ENCODE measurements around the gene CARNS1. TPM values are rescaled to one million over a fixed set of nuclear protein-coding genes. Genes with fewer than 3 reads are reported as not detected.

CARNS1 gene
- total and polyA plus RNA-seq, 9 of the 15 experiments (the other 6 are each of a cell fraction or from before 2014, with no cell fraction given): 0.01 to 0.18 (median 0.06) TPM; not detected in 3

DNA sequence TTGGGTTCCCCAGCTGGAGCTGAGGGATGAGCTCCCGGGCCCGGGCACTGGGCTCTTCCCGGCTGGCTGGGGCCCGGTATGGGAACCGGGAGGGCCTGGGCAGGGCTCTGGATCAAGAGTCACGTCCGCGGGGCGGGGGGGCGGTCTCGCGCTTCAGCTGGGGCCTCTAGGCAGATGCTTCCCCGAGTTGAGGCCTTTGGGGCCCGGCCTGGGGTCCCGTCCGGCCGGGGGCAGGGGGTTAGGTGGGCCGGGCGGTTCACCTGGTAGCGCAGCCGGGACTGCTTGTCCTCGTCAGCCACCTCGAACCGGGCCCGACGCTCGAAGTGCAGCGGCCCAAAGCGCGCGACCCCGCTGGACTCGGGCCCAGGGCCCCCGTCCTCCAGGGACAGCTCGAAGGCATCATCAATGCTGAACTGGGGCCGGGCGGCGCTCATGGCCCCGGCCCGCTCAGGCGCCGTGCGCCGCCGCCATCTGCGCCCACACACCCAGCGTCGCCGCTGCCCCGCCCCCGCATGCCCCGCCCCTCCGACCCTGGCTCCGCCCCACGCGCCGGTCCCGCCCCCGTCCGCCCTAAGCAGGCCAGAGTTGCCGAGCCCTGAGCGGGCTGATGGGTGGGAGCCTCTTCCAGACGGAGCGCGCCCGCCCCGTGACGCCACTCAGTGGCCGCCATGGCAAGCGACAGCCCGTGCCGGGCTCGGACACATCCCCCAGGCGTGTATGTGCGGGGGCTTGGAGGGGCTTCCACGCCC is 53.5 kb downstream of the CARNS1 start, which contains the start of gene TMEM134 (continued):
- TF ChIP-seq, protein P1, sequence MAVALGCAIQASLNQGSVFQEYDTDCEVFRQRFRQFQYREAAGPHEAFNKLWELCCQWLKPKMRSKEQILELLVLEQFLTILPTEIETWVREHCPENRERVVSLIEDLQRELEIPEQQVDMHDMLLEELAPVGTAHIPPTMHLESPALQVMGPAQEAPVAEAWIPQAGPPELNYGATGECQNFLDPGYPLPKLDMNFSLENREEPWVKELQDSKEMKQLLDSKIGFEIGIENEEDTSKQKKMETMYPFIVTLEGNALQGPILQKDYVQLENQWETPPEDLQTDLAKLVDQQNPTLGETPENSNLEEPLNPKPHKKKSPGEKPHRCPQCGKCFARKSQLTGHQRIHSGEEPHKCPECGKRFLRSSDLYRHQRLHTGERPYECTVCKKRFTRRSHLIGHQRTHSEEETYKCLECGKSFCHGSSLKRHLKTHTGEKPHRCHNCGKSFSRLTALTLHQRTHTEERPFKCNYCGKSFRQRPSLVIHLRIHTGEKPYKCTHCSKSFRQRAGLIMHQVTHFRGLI (CRISPR knock-in tag; IDR thresholded peaks at IDR 0.05): no peak
- TF ChIP-seq HNRNPH1 (optimal IDR thresholded peaks at IDR 0.05; ENCODE audit: low read depth, low read length): no peak
- TF ChIP-seq NCOA4 (IDR thresholded peaks at IDR 0.05; ENCODE audit: partially characterized antibody): no peak
- TF ChIP-seq DPF2 (IDR thresholded peaks at IDR 0.05): no peak
- TF ChIP-seq U2AF2 (optimal IDR thresholded peaks at IDR 0.05; ENCODE audit: low read depth, low read length): no peak
- no peak for TF ChIP-seq RFX7 (CRISPR knock-in tag; IDR thresholded peaks at IDR 0.05)
- TF ChIP-seq, protein P2, sequence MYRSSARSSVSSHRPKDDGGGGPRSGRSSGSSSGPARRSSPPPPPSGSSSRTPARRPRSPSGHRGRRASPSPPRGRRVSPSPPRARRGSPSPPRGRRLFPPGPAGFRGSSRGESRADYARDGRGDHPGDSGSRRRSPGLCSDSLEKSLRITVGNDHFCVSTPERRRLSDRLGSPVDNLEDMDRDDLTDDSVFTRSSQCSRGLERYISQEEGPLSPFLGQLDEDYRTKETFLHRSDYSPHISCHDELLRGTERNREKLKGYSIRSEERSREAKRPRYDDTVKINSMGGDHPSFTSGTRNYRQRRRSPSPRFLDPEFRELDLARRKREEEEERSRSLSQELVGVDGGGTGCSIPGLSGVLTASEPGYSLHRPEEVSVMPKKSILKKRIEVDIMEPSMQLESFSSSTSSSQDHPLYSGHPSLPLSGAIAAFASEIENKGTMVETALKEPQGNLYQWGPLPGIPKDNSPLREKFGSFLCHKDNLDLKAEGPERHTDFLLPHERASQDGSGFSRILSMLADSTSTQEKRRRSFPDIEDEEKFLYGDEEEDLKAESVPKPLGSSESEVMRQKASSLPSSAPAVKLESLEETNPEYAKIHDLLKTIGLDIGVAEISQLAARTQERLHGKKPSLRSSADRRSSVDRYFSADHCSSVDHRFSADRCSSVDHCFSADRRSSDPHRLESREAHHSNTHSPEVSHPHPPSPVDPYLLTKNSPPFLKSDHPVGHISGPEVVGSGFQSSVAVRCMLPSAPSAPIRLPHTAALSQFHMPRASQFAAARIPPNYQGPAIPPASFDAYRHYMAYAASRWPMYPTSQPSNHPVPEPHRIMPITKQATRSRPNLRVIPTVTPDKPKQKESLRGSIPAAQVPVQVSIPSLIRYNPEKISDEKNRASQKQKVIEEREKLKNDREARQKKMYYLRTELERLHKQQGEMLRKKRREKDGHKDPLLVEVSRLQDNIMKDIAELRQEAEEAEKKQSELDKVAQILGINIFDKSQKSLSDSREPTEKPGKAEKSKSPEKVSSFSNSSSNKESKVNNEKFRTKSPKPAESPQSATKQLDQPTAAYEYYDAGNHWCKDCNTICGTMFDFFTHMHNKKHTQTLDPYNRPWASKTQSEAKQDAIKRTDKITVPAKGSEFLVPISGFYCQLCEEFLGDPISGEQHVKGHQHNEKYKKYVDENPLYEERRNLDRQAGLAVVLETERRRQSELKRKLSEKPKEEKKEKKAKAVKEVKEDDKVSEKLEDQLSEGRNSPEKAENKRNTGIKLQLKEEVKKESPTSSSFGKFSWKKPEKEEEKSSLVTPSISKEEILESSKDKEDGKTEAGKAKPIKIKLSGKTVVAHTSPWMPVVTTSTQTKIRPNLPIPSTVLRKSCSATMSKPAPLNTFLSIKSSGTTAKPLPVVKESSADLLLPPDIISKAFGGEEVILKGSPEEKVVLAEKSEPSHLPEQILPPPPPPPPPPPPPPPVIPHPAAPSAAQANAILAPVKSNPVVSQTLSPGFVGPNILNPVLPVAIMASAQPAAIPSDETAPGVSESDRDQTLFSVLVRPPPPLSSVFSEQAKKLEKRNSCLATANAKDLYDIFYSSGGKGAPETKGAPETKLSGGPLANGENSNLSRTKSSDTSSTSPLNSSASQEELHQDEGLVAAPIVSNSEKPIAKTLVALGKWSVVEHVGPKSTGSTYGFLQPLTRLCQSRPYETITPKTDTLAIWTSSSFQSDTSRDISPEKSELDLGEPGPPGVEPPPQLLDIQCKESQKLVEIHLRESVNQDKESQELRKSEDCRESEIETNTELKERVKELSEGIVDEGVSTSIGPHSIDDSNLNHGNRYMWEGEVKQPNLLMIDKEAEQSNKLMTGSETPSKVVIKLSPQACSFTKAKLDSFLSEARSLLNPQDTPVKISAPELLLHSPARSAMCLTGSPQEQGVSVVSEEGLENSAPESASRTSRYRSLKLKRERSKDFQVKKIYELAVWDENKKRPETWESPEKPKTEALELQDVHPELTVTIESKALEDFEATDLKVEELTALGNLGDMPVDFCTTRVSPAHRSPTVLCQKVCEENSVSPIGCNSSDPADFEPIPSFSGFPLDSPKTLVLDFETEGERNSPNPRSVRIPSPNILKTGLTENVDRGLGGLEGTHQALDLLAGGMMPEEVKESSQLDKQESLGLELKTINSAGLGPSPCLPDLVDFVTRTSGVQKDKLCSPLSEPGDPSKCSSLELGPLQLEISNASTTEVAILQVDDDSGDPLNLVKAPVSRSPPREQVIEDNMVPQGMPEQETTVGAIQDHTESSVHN (IDR thresholded peaks at IDR 0.05; ENCODE audit: borderline replicate concordance in 1 of 2, low read depth in 1 of 2): no peak
- TF ChIP-seq KDM5B (IDR thresholded peaks at IDR 0.05; ENCODE audit: insufficient replicate concordance, low read depth, low read length): peak; percentile 94
- TF ChIP-seq, protein P3, sequence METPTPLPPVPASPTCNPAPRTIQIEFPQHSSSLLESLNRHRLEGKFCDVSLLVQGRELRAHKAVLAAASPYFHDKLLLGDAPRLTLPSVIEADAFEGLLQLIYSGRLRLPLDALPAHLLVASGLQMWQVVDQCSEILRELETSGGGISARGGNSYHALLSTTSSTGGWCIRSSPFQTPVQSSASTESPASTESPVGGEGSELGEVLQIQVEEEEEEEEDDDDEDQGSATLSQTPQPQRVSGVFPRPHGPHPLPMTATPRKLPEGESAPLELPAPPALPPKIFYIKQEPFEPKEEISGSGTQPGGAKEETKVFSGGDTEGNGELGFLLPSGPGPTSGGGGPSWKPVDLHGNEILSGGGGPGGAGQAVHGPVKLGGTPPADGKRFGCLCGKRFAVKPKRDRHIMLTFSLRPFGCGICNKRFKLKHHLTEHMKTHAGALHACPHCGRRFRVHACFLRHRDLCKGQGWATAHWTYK (CRISPR knock-in tag; IDR thresholded peaks at IDR 0.05): 0 out of 2 replicates have a peak, but pooled peaks have one; percentile 63
- TF ChIP-seq, protein P4, sequence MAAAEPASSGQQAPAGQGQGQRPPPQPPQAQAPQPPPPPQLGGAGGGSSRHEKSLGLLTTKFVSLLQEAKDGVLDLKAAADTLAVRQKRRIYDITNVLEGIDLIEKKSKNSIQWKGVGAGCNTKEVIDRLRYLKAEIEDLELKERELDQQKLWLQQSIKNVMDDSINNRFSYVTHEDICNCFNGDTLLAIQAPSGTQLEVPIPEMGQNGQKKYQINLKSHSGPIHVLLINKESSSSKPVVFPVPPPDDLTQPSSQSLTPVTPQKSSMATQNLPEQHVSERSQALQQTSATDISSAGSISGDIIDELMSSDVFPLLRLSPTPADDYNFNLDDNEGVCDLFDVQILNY (CRISPR knock-in tag; IDR thresholded peaks at IDR 0.05): no peak
- TF ChIP-seq RBBP5 (IDR thresholded peaks at IDR 0.05; ENCODE audit: borderline replicate concordance, insufficient read depth, low read length, poor library complexity, severe bottlenecking): no peak
- TF ChIP-seq YBX1 (IDR thresholded peaks at IDR 0.05): no peak

All from K562 (cell line).